CD4-positive, alpha-beta T cell treated with Interleukin-21 for 1 hour (primary cell): ENCODE data around the gene ELP1.
A peak's percentile ranks its signal among the peaks of the same experiment; 100 is the strongest.
"Not testable (repeated sequence)": the region's sequence is repeated elsewhere in the genome, so short reads cannot be mapped to it uniquely, and the experiment has no call there.

Experiments used
- DNase-seq: peaks from one replicate; pipeline ENCODE4 v3.0.0-alpha.2; 2020

Gene ELP1

DNA sequence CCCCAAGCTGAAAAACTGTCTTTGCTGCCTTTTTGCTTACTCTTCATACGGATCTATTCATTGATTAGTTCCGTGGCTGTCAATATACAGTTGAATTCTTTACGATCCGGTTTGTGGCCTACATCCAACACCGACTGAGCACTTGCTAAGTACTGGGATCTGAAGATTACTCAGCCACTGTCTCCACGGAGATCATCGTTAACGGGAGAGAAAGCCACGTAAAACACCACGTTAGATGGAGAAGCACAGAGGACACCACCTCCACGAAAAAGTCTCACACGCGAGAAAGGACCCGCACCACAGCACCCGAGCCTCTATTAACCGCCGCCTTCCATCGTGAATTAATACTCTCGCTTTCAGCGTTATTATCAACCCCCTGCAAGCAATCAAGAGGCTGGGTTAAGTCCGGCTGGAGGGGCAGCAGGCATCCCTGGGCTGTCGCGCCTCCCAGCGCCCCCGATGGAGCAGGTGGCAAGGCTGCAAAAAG, 650 bp downstream of the ELP1 start:
- no peak for DNase-seq

- DNase-seq: no peak
Measured at GRCh38 chr9:108928386-108928785, 5.5 kb downstream of the ELP1 start.

DNA sequence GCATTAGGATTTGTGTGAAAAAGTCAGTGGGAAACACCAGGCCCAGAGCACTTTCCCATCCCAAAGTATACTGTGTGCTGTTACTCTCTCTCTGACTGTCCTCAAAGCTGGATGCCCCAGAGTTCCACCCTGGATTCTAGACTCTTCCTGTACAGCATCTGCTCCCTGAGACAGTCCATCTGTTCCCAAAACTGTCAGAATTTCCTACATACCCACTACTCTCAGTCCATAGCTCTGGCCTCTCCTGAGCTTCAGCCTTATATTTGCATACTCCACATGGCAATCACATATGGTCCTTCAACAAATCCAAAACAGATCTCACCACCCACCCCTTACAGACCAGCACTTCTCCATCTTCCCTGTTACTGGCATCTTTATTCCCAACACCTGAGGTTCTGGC, 9.5 kb downstream of the ELP1 start:
- DNase-seq: no peak

- DNase-seq: no peak
Measured at GRCh38 chr9:108921200-108921599, 12.7 kb downstream of the ELP1 start.

DNA sequence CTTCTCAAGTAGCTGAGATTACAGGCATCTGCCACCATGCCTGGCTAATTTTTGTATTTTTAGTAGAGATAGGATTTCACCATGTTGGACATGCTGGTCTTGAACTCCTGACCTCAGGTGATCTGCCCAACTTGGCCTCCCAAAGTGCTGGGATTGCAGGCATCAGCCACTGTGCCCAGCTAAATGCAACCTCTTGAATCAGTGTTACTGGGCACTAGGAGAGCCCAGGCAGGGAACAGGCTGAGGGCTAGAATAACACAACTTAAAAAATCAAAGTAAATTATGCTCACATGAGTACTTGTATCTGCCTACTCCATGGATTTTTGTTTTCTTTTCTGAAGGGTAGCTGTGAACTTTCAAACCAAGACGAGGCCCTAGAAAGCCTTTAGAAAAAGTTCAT, 13.5 kb downstream of the ELP1 start:
- DNase-seq: not testable (repeated sequence)

GRCh38 chr9:108919517-108919916, 14.4 kb downstream of the ELP1 start:
- no peak for DNase-seq

- no peak for DNase-seq
Measured at GRCh38 chr9:108913391-108913790, 20.5 kb downstream of the ELP1 start.

GRCh38 chr9:108911820-108912219, 22.1 kb downstream of the ELP1 start:
- peak; percentile 23 for DNase-seq

DNA sequence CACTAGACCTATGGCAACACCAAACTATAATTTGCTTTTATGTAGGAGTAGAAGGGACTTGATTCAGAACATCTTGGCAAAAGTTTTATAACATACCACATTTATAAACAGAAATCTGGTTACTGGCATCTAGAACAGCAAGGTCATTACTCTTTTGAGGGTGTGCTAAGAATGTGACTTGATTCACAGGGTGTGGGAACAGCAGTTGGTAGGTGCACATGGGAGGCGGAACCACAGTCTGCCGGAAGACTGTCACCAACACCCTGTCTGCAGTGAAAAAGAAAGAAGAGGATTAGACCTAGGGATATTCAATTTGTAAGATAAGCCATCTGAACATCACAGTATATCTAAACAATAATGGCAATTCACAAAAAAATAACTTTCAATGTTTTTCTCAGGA, 23.0 kb downstream of the ELP1 start:
- no peak for DNase-seq

- DNase-seq: no peak
Measured at GRCh38 chr9:108910402-108910801, 23.5 kb downstream of the ELP1 start.

- no peak for DNase-seq
Measured at GRCh38 chr9:108905494-108905893, 28.4 kb downstream of the ELP1 start.

- no peak for DNase-seq
Measured at GRCh38 chr9:108904161-108904560, 29.8 kb downstream of the ELP1 start.

DNA sequence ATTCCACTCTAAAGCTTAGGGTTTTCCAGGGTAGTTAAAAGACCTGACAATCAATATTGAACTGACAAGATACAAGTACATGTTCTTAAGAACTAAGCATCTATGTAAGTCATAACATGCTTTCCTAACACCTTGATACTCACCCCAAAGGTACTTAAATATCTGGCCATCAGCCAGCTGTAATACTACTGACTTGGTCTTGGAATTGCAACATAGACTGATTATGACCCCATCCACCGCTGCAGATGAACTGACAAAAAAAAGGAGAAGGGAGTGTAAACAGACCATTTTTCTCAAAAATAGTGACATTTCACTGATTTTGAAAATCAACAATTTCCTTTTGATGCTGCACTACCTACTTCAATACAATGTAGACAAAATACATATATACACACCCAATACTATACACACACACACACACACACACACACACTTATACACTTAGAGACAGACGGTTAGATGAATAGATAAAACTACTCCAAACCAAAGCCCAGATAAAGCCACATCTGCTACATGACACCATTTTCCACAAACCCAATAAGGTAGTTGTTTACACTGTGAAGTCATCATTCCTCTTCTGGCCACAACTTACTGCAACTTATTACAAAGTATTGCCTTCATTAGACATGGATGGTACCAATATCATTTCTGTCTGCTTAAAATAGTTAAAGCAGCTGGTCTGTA, 30.4 kb downstream of the ELP1 start:
- DNase-seq: no peak

- no peak for DNase-seq
Measured at GRCh38 chr9:108900176-108900575, 33.7 kb downstream of the ELP1 start.

DNA sequence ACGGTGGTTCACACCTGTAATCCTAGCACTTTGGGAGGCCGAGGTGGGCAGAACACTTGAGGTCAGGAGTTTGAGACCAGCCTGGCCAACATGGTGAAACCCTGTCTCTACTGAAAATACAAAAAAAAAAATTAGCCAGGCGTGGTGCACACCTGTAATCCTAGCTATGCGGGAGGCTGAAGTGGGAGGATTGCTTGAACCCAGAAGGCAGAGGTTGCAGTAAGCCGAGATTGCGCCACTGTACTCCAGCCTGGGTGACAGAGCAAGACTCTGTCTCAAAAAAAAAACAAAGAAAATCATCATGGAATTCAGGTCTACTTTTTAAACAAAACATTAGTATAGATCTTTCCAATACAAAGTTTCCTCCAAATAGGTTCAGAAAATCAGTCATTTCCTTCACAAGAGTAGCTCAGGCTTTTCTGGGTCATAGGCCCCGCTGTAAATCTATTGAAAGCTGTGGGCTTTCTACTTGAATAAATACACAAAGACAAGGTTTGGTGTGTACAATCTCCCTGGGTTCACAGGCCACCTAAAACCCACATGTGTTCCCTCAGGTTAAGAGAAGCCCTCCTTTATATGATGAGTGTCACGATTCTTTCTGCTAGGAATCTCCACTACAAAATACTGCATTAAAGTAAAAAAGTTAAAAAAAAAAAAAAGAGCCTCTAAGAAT, 34.8 kb downstream of the ELP1 start:
- not testable (repeated sequence) for DNase-seq

DNA sequence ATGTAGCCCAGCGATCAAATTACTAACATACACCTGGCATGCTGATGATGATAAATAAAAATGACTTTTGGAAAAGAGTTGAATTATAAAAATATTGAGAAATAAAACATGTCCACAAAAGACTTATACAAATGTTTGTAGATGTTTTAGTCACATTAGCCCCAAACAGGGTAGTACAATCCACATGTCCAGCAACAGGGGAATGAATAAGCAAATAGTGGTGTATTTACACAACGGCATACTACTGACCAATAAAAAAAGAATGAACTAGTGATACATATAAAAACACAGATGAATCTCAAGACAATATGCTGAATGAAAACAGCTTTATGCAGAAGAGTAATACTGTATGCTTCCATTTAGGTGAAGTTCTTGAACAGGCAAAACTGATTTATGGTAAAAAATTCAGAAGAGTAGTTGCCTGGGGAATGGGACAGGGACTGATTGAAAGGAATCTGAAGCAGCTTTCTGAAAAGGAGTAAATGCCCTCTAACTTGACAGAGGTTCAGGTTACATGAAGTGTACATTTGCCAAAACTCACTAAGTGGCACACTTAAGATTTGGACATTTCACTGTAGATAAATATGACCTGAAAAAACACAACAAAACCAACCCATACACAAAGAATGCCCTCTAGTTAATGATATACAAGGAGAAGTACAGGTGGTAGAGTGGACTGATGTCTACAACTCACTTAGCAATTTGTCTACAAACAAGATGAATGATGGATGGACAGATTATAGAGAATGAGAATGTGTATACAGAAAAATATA, 36.4 kb downstream of the ELP1 start:
- no peak for DNase-seq

GRCh38 chr9:108894225-108894997, 39.5 kb downstream of the ELP1 start:
- no peak for DNase-seq

GRCh38 chr9:108889649-108890067, 44.3 kb downstream of the ELP1 start:
- DNase-seq: peak; percentile 12

- not testable (repeated sequence) for DNase-seq
Measured at GRCh38 chr9:108886594-108887271, 47.2 kb downstream of the ELP1 start.

- DNase-seq: no peak
Measured at GRCh38 chr9:108885643-108886348, 48.1 kb downstream of the ELP1 start.

DNA sequence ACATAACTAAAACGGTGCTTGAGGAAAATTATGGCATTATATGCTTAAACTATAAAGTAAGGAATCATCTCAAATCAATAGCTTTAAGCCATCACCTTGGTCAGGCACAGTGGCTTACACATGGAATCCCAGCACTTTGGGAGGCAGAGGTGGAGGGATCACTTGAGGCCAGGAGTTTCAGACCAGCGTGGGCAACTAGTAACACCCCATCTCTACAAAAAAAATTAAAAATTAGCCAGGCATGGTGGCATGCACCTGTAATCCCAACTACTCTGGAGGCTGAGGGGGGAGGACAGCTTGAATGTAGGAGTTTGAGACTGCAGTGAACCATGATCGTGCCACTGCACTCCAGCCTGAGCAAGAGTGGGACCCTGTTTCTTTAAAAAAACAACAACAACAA, 49.2 kb downstream of the ELP1 start:
- no peak for DNase-seq

GRCh38 chr9:108883085-108883484, 50.8 kb downstream of the ELP1 start:
- DNase-seq: no peak
